ENCODE measurements around the gene DOCK4. TPM values are rescaled to one million over a fixed set of nuclear protein-coding genes. Genes with fewer than 3 reads are reported as not detected.
"Not testable (repeated sequence)": the region's sequence is repeated elsewhere in the genome, so short reads cannot be mapped to it uniquely, and the experiment has no call there.

The DOCK4 gene
- total and polyA plus RNA-seq, 7 donors: 1.8 to 12.7 (median 7.1) TPM

GRCh38 chr7:111927353-111928019 lies 278.7 kb downstream of the DOCK4 start:
- Histone ChIP-seq H3K4me1 (no peaks in the 10 kb centered on the region), H3K27ac (no peak overlapping the region), H3K36me3 (ENCODE audit: insufficient read depth in 1 of 2, low read depth in 1 of 2) (no peaks in the 10 kb centered on the region), H3K9me3 (no peaks in the 10 kb centered on the region), H3K27me3 (ENCODE audit: insufficient read depth in 3 of 3, low read length in 2 of 3) (no peaks in the 10 kb centered on the region), H3K4me3 (no peak overlapping the region)
- 84 to 95% (median 93%) methylated on average over 4 of the region's 4 CpGs for WGBS, 3 donors
- intact Hi-C loops (cut with DNase I): no loop called here
- no peak for DNase-seq
- no peak for TF ChIP-seq CTCF (IDR thresholded peaks at IDR 0.05)
- ATAC-seq: no peak

GRCh38 chr7:111920329-111920728 lies 285.9 kb downstream of the DOCK4 start:
- TF ChIP-seq CTCF (IDR thresholded peaks at IDR 0.05): no peak
- ATAC-seq: no peak
- Histone ChIP-seq H3K27ac (no peak overlapping the region), H3K4me1 (no peaks in the 10 kb centered on the region), H3K9me3 (no peaks in the 10 kb centered on the region), H3K36me3 (ENCODE audit: insufficient read depth in 1 of 2, low read depth in 1 of 2) (peaks cover 0 to 3% of the 10 kb centered on the region in 2 donors), H3K4me3 (no peak overlapping the region), H3K27me3 (ENCODE audit: insufficient read depth in 3 of 3, low read length in 2 of 3) (no peaks in the 10 kb centered on the region)
- intact Hi-C loops (cut with DNase I): no loop called here
- no peak for DNase-seq
- 86 to 91% (median 91%) methylated on average over 1 of the region's 1 CpG for WGBS, 3 donors

- intact Hi-C loops (cut with DNase I): no loop called here
- WGBS, 3 donors: 84 to 92% (median 89%) methylated on average over 5 of the region's 5 CpGs
- H3K27me3 ChIP-seq (ENCODE audit: insufficient read depth in 3 of 3, low read length in 2 of 3): no peaks in the 10 kb centered on the region
- no peaks in the 10 kb centered on the region for H3K9me3 ChIP-seq
- no peaks in the 10 kb centered on the region for H3K4me1 ChIP-seq
- no peak overlapping the region for H3K4me3 ChIP-seq
- no peak for DNase-seq
- TF ChIP-seq CTCF (IDR thresholded peaks at IDR 0.05): no peak
- H3K36me3 ChIP-seq (ENCODE audit: insufficient read depth in 1 of 2, low read depth in 1 of 2): peaks cover 0 to 7% of the 10 kb centered on the region in 2 donors
- no peak overlapping the region for H3K27ac ChIP-seq
- no peak for ATAC-seq
Measured at GRCh38 chr7:111919631-111920179, 286.5 kb downstream of the DOCK4 start.

- Histone ChIP-seq H3K9me3 (no peaks in the 10 kb centered on the region), H3K27me3 (ENCODE audit: insufficient read depth in 3 of 3, low read length in 2 of 3) (no peaks in the 10 kb centered on the region), H3K4me1 (no peaks in the 10 kb centered on the region), H3K4me3 (no peak overlapping the region), H3K27ac (no peak overlapping the region), H3K36me3 (ENCODE audit: insufficient read depth in 1 of 2, low read depth in 1 of 2) (peaks cover 2 to 9% of the 10 kb centered on the region in 2 donors)
- WGBS, 3 donors: 84 to 90% (median 89%) methylated on average over 2 of the region's 2 CpGs
- intact Hi-C loops (cut with DNase I): no loop called here
- ATAC-seq (no peak), DNase-seq (no peak)
- TF ChIP-seq CTCF (IDR thresholded peaks at IDR 0.05): no peak
Measured at GRCh38 chr7:111919164-111919563, 287.0 kb downstream of the DOCK4 start.

- H3K4me3 ChIP-seq: no peak overlapping the region
- intact Hi-C loops (cut with DNase I): no loop called here
- no peak for DNase-seq
- H3K9me3 ChIP-seq: no peaks in the 10 kb centered on the region
- no peak for TF ChIP-seq CTCF (IDR thresholded peaks at IDR 0.05)
- no peaks in the 10 kb centered on the region for H3K27me3 ChIP-seq (ENCODE audit: insufficient read depth in 3 of 3, low read length in 2 of 3)
- WGBS, 3 donors: 90 to 96% (median 92%) methylated on average over 4 of the region's 4 CpGs
- no peak overlapping the region for H3K27ac ChIP-seq
- no peak for ATAC-seq
- H3K36me3 ChIP-seq (ENCODE audit: insufficient read depth in 1 of 2, low read depth in 1 of 2): peaks cover 2 to 14% of the 10 kb centered on the region in 2 donors
- no peaks in the 10 kb centered on the region for H3K4me1 ChIP-seq
Measured at GRCh38 chr7:111918461-111918860, 287.7 kb downstream of the DOCK4 start.

GRCh38 chr7:111917404-111917803 lies 288.8 kb downstream of the DOCK4 start:
- DNase-seq; ATAC-seq; H3K9me3 ChIP-seq; H3K27me3 ChIP-seq (ENCODE audit: insufficient read depth in 3 of 3, low read length in 2 of 3); intact Hi-C loops (cut with DNase I); H3K27ac ChIP-seq; H3K4me3 ChIP-seq; H3K4me1 ChIP-seq: not testable (repeated sequence)
- H3K36me3 ChIP-seq (ENCODE audit: insufficient read depth in 1 of 2, low read depth in 1 of 2): peaks cover 2 to 14% of the 10 kb centered on the region in 2 donors
- 95 to 96% (median 95%) methylated on average over 11 of the region's 11 CpGs for WGBS, 3 donors

Data from psoas muscle (tissue), 8 donors.